ENCODE measurements around the gene MICU1.
"Not testable (repeated sequence)": the region's sequence is repeated elsewhere in the genome, so short reads cannot be mapped to it uniquely, and the experiment has no call there.

The MICU1 gene

DNA sequence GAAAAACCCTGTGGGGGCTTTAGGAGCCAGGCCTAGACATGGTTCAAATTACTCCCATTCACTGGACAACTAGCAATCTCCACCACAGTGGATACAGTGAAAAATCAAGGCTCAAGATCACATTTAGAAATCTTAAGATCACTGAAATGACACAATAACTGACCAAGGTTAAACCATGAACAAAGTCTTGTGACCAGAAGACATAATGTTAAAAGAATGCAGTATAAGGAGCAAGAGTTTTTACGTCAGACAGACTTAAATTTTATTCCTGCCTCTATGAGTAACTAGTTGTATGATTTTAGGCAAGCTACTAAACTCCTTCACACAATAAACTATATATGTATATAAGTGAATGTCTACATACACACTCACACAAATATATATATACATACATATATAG, 68.5 kb downstream of the MICU1 start:
- no peak for DNase-seq

GRCh38 chr10:72552857-72553256, 73.0 kb downstream of the MICU1 start:
- DNase-seq = peak; percentile 43

DNA sequence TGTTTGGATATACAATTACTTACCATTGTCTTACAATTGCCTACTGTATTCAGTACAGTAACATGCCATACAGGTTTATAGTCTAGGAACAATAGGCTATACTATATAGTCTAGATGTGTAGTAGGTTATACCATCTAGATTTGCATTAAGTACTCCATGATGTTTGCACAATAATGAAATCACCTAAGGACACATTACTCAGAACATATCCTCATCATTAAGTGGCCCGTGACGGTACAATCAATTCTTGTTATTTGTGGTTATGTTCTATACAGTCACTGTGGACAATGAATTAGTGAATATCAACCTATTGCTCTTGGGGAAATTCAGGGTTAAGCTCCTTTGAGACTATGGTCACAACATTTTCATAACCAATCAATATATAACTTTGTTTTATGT, 75.6 kb downstream of the MICU1 start:
- no peak for DNase-seq

GRCh38 chr10:72545546-72545945, 80.3 kb downstream of the MICU1 start:
- no peak for DNase-seq

GRCh38 chr10:72543855-72544254, 82.0 kb downstream of the MICU1 start:
- DNase-seq = not testable (repeated sequence)

DNA sequence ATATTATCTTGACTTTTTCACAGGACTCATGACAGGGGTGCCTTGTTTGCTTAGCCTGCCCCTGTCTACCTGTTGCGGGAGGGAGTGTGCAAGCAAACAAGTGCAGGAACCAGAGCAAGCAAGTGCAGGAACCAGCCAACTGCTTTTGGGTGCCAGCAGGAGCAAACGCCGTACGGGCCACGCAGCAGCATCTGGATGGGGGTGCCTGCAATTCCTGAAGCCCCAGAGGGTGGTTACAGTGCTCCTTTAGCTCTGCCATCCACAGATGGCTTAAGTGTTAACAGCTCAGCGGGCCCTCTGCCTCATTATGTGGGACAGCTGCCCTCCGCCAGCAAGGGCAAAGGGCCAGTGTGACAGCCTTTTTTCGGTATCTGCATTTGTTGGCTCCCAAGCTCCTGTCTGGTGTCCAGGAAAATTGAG, 83.5 kb downstream of the MICU1 start:
- DNase-seq = no peak

- DNase-seq = no peak
Observed at GRCh38 chr10:72541337-72541736, 84.5 kb downstream of the MICU1 start.

DNA sequence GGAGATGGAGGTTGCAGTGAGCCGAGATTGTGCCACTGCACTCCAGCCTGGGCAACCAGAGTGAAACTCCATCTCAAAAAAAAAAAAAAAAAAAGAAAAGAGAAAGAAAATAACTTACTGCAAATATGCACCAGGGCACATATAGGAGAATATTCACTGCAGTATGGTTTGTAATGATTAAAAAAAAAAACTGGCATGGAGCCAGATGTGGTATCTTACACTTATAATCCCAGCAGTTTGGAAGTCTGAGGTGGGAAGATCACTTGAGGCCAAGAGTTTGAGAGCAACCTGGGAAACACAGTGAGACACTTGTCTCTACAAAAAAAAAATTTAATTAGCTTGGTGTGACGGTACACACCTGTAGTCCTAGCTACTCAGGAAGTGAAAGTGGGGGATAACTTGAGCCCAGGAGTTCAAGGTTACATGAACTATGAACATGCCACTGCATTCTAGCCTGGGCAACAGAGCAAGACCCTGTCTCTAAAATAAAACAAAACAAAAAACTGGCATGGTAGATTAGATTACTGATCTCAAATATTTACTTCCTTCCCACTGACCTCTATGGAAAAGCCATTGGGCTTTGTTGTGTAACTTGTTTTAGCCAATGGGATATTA, 85.6 kb downstream of the MICU1 start:
- no peak for DNase-seq

DNA sequence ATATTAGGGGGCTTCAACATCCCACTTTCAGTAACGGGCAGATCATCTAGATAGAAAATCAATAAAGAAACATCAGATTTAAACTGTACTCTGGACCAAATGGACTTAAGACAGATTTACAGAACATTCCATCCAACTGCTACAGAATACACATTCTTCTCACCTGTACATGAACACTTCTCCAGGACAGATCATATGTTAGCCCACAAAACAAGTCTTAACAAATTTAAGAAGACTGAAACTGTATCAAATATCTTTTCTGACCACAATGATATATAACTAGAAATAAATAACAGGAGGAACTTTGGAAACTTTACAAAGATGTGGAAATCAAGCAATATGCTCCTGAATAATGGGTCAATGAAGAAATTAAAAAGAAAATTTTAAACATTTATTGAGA, 86.7 kb downstream of the MICU1 start:
- DNase-seq = no peak

- no peak for DNase-seq
Observed at GRCh38 chr10:72525689-72526088, 100.2 kb downstream of the MICU1 start.

- no peak for DNase-seq
Observed at GRCh38 chr10:72525277-72525676, 100.6 kb downstream of the MICU1 start.

DNA sequence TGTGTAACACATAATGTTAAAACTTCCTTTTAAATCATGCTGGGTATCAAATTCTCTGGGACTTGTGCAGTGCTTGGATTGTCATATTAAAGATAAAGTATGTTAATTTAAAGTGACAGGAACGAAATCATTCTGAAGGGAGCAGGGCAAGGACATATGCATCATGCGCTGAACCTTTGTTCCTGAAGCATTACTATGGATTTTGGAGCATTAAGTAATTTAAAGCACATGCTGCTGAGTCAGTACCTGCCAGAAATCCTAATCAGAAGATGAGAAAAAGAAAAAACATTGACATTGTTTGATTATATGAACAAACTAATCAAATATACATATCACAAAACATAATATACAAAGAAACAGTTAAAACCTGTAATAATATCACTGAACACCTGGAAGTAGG, 101.4 kb downstream of the MICU1 start:
- no peak for DNase-seq

DNA sequence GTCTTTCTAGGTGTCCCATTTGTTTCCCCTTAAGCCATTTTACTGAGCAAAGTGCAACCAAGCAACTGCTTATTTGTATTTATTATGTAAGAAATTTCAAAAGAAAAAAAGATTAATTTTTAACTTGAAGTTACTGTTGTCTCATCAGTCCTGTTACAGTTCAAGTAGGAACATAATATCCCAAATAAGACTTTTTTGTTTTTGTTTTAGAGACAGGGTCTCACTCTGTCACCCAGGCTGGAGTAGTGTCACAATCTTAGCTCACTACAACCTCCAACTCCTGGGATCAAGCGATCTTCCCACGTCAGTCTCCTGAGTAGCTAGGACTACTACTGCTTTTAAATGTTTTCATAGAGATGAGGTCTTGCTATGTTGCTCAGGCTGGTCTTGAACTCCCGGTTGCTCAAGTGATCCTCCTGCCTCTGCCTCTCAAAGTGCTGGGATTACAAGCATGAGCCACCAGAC, 101.9 kb downstream of the MICU1 start:
- DNase-seq = no peak

GRCh38 chr10:72523062-72523461, 102.8 kb downstream of the MICU1 start:
- DNase-seq = no peak

GRCh38 chr10:72517244-72517643, 108.6 kb downstream of the MICU1 start:
- no peak for DNase-seq

- no peak for DNase-seq
Observed at GRCh38 chr10:72515455-72515854, 110.4 kb downstream of the MICU1 start.

GRCh38 chr10:72513910-72514309, 112.0 kb downstream of the MICU1 start:
- no peak for DNase-seq

DNA sequence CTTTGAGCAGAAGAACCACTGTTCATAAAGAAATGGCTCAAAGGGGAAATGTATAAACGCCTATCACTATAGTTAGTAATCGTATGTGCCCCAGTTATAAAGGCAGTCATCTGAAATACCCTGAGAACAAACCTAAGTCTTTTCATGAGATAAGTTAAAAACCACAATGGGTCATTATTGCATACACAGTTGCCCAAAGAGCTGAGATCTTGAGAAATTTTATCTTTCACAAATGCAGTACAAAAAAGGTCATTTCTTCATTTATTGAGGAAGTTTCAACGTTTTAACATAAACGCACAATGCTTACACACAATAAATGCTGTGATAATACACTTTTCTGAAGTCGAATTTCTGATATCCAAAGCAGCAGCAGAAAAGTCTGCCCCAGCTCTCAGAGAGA, 114.4 kb downstream of the MICU1 start:
- peak; percentile 87 for DNase-seq

- peak; percentile 37 for DNase-seq
Observed at GRCh38 chr10:72509941-72510340, 115.9 kb downstream of the MICU1 start.

DNA sequence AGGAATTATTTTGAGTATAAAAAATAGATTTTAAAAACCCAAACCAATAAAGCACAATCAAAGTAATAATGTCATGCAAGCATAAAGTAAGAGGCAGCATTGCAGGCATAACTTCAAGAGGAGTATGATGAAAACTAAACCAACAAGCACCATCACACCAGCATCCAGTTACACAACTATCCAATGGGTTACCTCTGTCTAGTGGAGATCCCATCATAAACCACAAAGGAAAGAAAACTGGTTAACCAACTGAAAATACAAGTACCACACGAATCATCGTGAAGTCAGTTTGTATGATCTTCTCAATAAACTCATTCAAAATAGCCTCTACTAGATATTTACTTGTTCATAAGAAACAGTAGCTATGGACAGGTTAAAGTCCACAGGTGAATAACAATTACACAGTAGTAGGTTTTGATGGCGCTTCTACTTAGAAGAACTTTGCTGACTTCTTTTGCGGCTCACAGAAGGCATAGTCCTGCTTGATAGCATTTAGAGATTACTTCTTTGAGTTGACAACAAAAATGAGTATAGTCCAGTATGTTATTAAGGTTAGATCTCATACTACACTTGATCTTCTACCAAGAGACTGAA, 116.6 kb downstream of the MICU1 start:
- DNase-seq = peak; percentile 80

GRCh38 chr10:72508033-72508432, 117.8 kb downstream of the MICU1 start:
- DNase-seq = no peak

- DNase-seq = no peak
Observed at GRCh38 chr10:72506474-72506873, 119.4 kb downstream of the MICU1 start.

DNA sequence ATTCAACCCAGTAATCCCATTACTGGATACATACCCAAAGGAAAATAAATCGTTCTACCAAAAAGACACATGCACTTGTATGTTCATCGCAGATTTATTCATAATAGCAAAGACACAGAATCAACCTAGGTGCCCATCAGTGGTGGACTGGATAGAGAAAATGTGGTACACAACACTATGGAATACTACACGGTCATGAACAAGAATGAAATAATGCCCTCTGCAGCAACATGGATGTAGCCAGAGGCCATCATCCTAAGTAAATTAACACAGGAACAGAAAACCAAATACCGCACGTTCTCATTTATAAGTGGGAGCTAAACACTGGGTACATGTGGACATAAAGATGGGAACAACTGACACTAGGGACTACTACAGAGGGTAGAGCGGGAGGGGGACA, 120.4 kb downstream of the MICU1 start:
- no peak for DNase-seq

DNA sequence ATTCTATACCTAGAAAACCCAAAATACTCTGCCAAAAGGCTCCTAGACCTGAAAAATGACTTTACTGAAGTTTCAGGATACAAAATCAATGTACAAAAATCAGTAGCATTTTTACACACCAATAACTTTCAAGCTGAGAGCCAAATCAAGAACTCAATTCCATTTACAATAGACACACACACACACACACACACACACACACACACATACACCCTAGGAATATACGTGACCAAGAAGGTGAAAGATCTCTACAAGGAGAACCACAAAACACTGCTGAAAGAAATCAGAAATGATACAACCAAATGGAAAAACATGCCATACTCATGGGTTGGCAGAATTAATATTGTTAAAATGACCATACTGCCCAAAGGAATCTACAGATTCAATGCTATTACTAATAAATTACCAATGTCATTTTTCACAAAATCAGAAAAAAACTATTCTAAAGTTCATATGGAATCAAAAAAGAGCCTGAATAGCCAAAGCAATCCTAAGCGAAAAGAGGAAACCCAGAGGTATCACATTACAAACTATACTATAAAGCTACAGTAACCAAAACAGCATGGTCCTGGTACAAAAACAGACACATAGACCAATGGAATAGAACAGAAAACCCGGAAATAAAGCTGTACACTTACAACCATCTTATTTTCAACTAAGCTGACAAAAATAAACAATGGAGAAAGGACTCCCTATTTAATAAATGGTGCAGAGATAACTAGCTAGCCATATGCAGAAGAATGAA, 122.0 kb downstream of the MICU1 start:
- DNase-seq = no peak

Data from SIG-M5 (cell line).